Endothelial cell of umbilical vein (primary cell): ENCODE results near the gene KLK5.

Experiments
- GATA2 ChIP-seq: IDR thresholded peaks from 2 replicates; pipeline ENCODE4 v1.7.0; 2011; ENCODE audit warnings: low read depth, mild to moderate bottlenecking, moderate library complexity, mixed read lengths, low read length; ENCODE audit not compliant: insufficient read length, insufficient read depth
- POLR2A ChIP-seq: IDR thresholded peaks from 2 replicates; pipeline ENCODE4 v1.6.1; 2012; ENCODE audit warnings: low read depth, mild to moderate bottlenecking, control low read depth, low read length

DNA sequence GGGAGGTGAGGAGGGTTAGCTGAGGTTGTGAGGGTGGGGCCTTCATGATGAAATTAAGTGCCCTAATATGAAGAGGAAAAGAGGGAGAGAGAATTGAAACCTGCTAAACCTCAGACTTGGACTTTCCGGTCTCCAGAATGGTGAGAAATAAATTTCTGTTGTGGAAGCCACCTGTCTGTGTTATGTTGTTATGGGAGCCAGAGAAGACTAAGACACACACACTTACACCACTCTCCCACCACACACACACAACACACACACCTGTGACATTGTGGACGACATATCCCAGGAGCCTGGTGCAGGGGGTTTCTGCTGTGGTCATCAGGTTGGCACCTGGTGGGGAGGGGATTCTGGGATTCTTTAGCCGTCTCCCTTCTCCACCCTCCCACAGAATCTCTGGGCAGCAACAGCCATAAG is 55.6 kb downstream of the KLK5 start:
- TF ChIP-seq POLR2A (no peak), GATA2 (no peak)
